ENCODE data around the gene TLR10. TPM values are rescaled to one million over a fixed set of nuclear protein-coding genes. Genes with fewer than 3 reads are reported as not detected.

The TLR10 gene
- total RNA-seq, 1 donor from 2014 or later, result not detected

- peaks cover 9% of the 10 kb centered on the region for H3K9me3 Mint-ChIP-seq
- H3K27ac Mint-ChIP-seq (ENCODE audit: unreplicated experiment), result peak within 1 kb of the TSS; percentile 79
- H3K4me1 Mint-ChIP-seq, result no peaks in the 10 kb centered on the region
- H3K27me3 Mint-ChIP-seq (ENCODE audit: low read depth), result no peaks in the 10 kb centered on the region
- peak; percentile 62 for TF ChIP-seq CTCF (conservative IDR thresholded peaks at IDR 0.05)
- DNase-seq (ENCODE audit: low read depth, low spot score), result no peak
- H3K4me3 Mint-ChIP-seq, result no peak within 1 kb of the TSS
- peaks cover 7% of the 10 kb centered on the region for H3K36me3 Mint-ChIP-seq (ENCODE audit: low read depth)
These were observed 22.0 kb upstream of the TLR10 start, which contains the start of gene TLR1 for GRCh38 chr4:38804654-38805295. Gene TLR1 (minus strand): TSS chr4:38804791. CDS start chr4:38798831, 5,960 bp downstream.

GRCh38 chr4:38803833-38804653 is 21.3 kb upstream of the TLR10 start:
- Mint-ChIP-seq H3K9me3 (peaks cover 6% of the 10 kb centered on the region), H3K4me1 (no peaks in the 10 kb centered on the region), H3K27ac (ENCODE audit: unreplicated experiment) (peak overlapping the region; percentile 79), H3K27me3 (ENCODE audit: low read depth) (no peaks in the 10 kb centered on the region), H3K4me3 (no peak overlapping the region), H3K36me3 (ENCODE audit: low read depth) (peaks cover 7% of the 10 kb centered on the region)
- no peak for DNase-seq (ENCODE audit: low read depth, low spot score)
- TF ChIP-seq CTCF (conservative IDR thresholded peaks at IDR 0.05), result no peak

GRCh38 chr4:38802561-38803355 is 20.0 kb upstream of the TLR10 start:
- Mint-ChIP-seq H3K27me3 (ENCODE audit: low read depth) (no peaks in the 10 kb centered on the region), H3K9me3 (peaks cover 6% of the 10 kb centered on the region), H3K27ac (ENCODE audit: unreplicated experiment) (no peak overlapping the region), H3K4me1 (no peaks in the 10 kb centered on the region), H3K36me3 (ENCODE audit: low read depth) (peaks cover 7% of the 10 kb centered on the region), H3K4me3 (no peak overlapping the region)
- TF ChIP-seq CTCF (conservative IDR thresholded peaks at IDR 0.05), result no peak
- DNase-seq (ENCODE audit: low read depth, low spot score), result no peak

- peaks cover 6% of the 10 kb centered on the region for H3K9me3 Mint-ChIP-seq
- no peaks in the 10 kb centered on the region for H3K4me1 Mint-ChIP-seq
- H3K36me3 Mint-ChIP-seq (ENCODE audit: low read depth), result peaks cover 7% of the 10 kb centered on the region
- no peak for TF ChIP-seq CTCF (conservative IDR thresholded peaks at IDR 0.05)
- no peak overlapping the region for H3K27ac Mint-ChIP-seq (ENCODE audit: unreplicated experiment)
- no peaks in the 10 kb centered on the region for H3K27me3 Mint-ChIP-seq (ENCODE audit: low read depth)
- DNase-seq (ENCODE audit: low read depth, low spot score), result no peak
- no peak overlapping the region for H3K4me3 Mint-ChIP-seq
These were observed 18.2 kb upstream of the TLR10 start for GRCh38 chr4:38800961-38801450.

- no peaks in the 10 kb centered on the region for H3K4me1 Mint-ChIP-seq
- H3K36me3 Mint-ChIP-seq (ENCODE audit: low read depth), result peaks cover 7% of the 10 kb centered on the region
- DNase-seq (ENCODE audit: low read depth, low spot score), result no peak
- TF ChIP-seq CTCF (conservative IDR thresholded peaks at IDR 0.05), result no peak
- H3K4me3 Mint-ChIP-seq, result no peak overlapping the region
- H3K9me3 Mint-ChIP-seq, result peaks cover 6% of the 10 kb centered on the region
- H3K27me3 Mint-ChIP-seq (ENCODE audit: low read depth), result no peaks in the 10 kb centered on the region
- no peak overlapping the region for H3K27ac Mint-ChIP-seq (ENCODE audit: unreplicated experiment)
These were observed 17.6 kb upstream of the TLR10 start for GRCh38 chr4:38800366-38800765.
